GM21717 (cell line): ENCODE data around the gene RPL10A.

Experiments used
- ATAC-seq: cut with Tn5 transposase; IDR thresholded peaks from one replicate; pipeline ENCODE4 v1.9.1; 2021; ENCODE audit warnings: mild to moderate bottlenecking, moderate library complexity; ENCODE audit not compliant: unreplicated experiment

RPL10A gene

DNA sequence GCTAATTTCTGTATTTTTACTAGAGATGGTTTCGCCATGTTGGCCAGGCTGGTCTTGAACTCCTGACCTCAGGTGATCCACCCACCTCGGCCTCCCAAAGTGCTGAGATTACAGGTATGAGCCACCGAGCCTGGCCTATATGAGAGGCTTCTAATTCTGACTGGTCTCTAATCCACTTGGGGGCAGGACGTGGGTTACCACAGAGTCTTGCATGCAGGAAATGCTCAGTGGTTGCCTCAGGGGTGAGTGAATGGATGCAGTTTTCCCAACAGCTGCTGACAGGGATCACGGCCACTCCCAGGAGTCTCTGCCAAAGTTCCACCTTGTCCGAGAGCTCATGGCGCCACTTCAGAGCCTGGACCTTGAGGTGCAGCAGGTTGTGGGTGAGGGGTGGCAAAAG, 22.5 kb upstream of the RPL10A start:
- ATAC-seq, result no peak

DNA sequence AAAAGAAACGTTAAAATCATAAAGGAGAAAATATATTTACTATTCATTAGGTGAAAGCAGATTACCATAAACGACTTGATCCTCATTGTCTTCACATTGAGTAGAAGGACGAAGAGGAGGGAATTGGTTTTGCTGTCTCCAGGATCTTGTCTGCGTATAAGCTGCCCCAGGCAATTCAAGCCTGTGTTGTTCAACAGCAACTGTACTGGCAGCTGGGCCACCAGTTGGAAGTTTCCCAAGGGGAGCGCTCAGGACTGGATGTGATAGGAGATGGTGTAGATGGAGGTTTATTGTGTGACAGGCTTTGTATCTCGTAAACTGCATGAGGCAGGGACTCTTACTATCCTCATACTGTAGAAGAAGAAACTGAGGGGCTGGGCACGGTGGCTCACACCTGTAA, 20.0 kb upstream of the RPL10A start:
- no peak for ATAC-seq

DNA sequence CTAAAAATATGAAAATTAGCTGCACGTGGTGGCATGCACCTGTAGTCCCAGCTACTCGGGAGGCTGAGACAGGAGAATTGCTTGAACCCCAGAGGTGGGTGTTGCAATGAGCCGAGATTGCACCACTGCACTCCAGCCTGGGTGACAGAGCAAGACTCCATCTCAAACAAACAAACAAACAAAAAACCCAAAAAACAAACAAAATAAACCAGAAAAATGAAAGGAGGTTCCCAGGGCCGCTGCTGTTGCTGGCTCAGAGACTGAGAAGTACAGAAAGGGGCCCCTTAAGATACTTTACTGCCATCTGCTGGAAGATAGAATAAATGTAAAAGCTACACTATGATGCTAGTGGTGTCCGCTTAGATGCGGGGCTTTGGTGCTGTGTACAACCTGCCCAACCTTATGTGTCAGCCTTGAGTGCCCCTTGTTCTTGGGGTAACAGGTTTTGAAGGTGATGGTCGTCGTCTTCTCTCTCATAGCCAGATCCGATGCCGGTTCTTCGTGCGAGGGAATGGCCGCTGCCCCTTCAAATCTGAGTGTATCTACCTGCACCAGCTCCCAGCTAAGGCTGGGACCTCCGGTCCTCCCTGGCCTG, 18.8 kb upstream of the RPL10A start:
- ATAC-seq, result no peak

DNA sequence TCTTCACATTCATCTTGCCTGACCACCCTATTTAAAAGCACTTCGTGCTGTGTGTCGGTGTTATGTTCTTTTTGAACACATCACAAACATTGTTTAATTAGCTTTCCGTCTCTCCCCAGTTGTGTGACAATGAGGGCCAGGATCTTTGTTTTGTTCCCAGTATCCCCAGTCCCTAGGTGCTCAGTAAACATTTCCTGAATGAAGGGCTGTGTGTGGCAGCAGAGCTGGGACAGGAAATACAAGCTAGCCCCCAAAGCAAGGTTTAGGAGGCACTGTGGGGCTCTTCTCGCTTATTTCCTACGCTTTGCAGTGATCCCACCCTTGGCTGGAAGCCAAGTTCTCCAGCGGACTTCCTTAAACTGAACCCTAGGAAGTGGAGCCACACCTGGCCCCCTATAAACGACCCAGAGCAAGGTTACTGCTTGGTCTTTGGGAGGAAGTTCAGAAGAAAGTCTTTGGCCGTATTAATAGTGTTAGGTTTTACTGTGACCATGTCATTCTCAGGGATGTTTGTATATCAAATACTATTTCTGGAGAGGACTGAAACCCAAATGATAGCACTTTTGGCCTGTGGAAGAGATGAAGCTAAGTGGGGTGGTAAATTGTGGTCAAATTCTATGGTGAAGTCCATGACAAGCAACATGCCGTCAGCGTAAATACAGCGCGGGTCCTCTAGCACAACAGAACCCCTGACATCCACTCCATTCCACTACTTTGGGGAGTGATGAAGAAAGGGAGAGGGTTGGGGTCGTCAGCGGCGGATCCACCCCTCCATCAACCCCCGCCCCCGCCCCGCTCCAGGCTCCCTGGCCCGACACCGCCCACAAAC, 16.6 kb upstream of the RPL10A start:
- no peak for ATAC-seq

DNA sequence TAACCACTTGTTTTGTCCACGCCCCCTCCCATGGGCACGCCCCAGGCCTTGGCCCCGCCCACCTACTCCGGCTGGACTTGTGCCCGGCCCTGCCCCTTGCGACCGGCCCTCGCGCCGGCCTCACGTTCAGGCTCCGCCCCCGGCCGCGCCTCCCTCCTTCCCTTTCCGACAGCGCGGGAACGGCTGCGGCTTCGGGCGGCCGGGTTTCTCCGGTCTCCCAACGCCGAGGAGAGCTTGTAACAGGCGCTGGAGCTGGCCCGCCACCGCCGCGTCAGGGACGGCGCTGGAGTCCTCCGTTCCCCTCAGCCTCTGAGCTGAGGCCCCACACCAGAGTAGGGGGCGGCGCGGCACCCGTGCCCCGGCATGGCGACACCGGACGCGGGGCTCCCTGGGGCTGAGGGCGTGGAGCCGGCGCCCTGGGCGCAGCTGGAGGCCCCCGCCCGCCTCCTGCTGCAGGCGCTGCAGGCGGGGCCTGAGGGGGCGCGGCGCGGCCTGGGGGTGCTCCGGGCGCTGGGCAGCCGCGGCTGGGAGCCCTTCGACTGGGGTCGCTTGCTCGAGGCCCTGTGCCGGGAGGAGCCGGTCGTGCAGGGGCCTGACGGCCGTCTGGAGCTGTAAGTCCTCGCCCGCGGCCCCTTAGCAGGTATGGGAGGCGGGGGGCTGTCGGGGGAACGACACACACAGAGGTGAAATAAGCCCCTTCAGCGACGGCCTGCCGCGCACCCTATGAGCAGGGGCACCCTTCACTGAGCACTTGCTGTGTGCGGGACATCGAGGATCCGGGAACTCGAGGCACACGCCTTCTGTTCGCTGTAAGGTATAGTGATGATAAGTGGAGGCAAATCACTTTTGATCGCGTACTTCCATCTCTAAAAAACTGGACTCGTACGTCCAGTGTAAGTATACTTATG, 15.8 kb upstream of the RPL10A start, which contains the start of gene FANCE:
TSS of gene FANCE (plus strand) at position 156 of the 908 bp plus-strand sequence. CDS start at position 364, 208 bp downstream.
- peak; percentile 84 for ATAC-seq

DNA sequence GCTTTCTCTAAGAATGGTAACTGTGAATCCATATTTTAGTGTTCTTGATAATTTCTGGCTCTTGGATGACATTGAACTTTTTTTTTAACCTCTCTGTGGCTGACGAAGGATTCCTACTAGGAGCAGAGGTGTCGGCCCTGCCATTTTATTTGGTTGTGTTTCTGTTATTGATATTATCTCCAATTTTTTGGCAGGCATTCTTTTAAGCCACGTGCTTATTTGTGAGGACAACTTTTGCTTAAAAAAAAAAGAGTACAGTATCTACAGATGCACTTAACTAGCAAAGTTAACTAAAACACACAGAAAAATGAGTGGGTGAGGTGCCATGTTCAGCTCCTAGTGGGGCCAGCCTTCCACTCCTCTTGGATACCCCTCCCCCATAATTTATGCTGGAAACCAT, 15.0 kb upstream of the RPL10A start:
- ATAC-seq, result no peak

DNA sequence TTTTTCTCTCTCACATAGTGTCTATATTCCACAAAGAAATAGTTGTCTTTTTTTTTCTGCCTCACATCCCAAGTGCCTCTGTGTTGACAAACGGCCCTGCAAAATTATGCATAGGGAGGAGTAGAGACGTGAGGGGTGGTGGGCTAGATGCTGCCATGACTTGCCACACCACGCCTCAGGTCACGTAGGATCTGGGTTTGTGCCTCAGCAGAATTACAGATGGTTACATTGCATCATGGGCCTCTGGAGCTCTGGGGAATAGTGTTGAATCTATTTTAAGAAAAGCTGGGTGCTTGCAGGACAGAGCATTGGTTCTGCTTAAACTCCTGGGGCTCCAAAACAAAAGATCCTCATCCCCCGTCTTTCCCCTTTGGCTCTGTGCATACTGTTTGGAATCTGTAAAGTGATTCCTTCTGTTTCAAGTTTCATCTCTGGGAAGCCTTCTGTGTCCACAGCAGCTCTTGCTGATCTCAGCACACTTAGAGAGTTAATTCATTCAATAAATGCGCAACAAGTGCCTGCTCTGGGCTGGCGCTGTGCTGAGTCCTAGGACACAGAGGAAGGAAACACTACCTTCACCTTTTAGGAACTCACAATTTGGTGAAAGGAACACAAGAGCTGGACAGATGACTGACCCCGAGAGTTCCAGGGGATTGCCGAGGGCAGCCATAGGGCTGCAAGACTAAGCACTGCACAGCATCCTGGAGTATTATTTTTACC, 13.7 kb upstream of the RPL10A start:
- no peak for ATAC-seq

DNA sequence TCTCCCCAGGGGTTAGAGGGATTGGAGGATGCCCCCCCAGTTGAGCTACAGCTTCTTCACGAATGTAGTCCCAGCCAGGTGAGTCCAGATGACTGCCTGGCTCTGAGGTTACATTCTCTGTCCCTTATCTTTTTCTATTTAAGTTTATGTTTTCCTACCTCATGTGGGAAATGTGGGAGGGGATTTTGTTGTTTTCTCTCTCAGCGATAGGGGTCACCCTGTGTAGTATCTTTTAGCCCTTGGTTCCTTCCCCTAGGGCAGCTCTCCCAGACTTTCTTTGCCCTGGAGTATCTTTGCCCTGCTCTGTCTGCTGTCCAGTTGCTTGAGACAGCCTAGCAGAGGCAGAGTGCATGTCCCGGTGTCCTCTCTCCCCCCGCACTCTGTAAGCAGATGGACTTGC, 10.3 kb upstream of the RPL10A start:
- ATAC-seq, result no peak

DNA sequence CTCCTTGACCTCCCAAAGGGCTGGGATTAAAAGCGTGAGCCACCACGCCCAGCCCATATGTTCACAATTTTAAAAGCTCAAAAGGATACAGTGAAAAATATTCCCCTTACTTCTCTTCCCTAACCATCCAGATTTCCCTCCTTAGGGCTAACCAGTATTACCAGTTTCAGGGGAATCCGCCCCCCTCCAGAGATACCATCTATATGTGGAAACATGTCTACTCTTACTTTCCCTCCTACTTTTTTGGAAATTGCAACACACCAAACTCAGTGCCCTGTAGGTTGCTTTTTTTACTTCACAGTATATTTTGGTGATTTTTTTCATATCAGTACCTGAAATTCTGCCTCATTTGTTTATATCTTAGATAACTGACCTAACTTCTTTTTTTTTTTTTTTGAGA, 6.9 kb upstream of the RPL10A start:
- ATAC-seq, result no peak

DNA sequence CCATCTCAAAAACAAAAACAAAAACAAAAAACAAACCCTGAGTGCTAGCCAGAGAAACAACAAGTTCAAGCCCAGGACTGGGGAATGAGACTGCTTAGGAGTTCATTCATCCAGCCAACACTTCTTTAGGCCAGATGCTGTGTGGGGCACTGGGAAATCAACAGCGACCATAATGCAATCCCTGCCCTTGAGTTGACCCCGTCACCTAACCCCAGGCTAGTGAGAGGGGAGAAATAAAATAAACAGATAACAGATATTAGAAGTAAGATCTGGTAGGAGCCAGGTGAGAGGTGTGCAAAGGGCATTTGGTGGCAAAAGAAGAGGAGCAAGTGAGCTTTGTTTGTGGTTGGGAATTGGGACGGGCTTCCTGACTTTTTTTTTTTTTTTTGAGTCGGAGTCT, 4.9 kb upstream of the RPL10A start:
- no peak for ATAC-seq

DNA sequence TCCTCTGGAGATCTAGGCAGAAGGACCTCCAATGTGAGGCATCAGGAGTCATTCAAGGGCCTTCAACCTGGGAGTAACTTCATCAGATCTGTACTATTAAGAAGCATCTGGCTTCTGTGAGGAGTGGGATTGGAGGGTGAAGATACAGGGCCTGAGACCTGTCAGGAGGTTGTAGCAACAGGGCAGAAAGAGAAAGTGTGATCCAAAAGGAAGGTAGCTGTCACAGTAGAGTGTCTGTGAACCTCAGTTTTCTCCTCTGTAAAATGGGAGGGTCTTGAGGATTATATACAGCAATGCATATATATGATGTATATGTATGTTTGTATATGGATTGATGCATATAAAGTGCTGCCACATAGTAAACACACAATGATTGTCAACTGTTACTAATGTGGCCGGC, 2.6 kb upstream of the RPL10A start:
- no peak for ATAC-seq

DNA sequence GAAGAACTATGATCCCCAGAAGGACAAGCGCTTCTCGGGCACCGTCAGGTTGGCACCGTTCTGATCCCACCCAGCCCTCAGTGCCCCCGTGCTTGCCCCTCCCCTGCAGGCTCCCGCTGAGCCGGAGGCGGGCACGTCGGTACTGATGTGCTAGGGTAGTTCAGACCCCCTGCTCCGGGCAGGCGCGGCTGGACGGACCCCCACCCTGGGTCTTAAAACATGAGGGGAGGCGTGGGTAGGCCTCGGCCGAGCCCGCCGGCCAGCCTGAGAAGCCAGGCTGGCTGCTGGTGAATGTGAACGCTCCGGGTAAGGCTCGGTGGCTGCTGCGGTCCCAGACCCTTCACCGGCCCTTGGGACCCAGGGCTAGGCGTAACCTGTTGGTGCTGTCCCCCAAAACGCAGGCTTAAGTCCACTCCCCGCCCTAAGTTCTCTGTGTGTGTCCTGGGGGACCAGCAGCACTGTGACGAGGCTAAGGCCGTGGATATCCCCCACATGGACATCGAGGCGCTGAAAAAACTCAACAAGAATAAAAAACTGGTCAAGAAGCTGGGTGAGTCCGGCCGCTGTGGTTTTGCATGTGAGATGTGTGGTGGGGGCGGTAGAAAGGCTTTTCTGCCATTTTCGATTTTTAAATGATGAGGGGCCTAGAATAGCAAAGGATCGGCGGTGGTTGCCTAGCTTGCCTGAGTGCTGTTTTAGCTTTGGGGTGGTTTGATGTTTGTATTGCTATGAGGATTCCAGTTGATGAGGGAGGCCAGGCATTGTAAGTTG, 964 bp downstream of the RPL10A start:
- ATAC-seq, result no peak

DNA sequence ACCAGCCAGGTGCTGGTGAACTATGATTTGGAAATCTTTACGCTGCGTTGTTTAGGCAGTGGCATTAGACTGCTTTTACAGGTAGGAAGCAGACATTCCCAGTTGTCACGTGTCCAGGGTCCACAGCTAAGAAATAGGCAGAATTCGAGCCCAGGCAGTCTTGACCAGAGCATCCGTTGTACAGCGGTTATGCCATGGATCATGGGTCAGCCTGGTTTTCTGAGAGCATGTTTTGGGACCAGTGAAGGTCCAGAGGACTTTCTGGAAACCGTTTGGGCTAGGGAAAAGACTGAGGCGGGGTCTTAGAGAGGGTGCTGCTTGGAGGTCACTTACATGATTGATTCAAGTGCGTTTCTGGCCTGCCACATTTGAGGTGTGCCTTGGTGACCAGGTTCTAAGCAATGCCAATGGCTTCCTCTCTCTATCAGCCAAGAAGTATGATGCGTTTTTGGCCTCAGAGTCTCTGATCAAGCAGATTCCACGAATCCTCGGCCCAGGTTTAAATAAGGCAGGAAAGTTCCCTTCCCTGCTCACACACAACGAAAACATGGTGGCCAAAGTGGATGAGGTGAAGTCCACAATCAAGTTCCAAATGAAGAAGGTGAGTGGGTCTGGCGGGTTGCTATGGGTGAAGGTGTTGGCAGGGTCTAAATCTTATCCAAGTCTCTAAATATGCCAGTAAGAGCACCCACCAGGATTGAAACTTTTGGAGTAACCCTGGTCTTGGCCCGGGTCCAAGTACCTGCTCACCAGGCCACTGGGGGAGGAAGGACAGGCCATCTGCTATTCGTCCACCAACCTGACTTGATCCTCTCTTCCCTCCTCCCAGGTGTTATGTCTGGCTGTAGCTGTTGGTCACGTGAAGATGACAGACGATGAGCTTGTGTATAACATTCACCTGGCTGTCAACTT, 1.8 kb downstream of the RPL10A start:
- no peak for ATAC-seq

DNA sequence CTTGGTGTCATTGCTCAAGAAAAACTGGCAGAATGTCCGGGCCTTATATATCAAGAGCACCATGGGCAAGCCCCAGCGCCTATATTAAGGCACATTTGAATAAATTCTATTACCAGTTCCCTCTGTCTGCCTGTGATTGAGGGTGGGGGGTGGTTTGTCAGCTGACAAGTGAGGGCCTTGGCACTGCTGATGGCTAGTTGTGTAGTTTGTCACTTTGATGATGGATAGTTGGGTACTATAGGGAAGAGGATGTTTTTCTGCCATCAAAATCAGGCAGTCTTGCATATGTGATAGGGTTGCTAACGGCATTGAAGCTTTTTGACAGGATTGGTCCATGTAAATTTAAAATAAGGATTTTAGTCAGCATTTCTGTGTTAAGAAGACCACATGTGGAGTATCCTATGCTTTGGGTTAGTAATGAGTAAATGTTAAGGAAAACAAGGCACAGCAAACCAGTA, 2.5 kb downstream of the RPL10A start:
- no peak for ATAC-seq

DNA sequence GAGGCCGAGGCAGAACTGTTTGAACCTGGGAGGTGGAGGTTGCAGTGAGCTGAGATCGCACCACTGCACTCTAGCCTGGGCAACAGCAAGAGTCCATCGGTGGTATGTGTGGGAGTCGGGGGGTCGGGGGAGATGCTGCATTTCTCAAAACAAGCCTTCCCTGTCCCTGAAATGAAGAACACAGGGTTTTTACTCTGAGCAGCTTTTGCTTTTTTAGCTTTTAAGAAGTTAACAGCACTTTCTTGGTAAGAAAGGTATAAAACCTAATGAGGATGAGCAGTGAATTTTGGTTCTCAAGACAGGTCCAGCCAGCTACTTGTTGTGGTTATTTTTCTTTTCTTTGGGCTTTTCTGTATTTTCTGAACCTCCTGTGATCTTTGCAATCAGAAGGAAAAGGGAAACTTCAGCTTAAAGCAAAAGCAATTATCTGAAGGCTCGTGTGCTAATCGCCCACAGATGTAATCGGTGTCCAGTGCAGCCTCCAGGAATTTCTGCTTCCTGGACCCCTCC, 3.7 kb downstream of the RPL10A start:
- no peak for ATAC-seq

DNA sequence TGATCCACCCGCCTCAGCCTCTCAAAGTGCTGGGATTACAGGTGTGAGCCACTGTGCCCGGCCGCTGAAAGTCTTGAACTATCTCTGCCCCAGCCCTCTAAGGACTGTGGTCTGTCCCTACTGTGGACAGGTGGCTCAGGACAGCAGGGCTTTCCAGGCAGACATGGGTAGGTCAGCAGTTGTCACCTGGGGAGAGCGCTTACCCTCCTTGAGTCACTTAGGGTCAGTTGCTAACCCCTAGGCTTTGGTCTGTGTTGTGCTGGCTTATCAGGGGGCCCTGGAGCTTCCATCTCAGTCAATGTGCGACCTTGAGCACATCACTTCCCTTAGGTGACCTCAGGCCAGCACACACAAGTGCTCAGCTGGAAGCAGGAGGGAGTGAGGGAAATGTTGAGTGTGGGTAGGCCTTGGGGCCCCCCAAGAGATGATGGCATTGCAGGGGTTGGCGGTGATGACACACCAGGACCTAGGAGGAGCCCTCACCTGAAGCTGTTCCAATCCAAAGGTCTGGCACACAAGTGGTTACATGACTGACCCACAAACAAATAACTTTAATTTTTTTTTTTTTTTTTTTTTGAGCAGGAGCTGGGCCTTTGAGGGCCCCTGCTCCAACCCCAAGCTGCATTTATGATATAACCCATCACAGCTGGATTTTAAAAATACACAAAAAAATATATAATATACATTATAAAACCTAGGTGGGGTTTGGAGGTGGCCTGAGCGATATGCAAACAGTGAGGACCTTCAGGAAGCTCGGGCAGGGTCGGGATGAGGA, 5.1 kb downstream of the RPL10A start:
- no peak for ATAC-seq

DNA sequence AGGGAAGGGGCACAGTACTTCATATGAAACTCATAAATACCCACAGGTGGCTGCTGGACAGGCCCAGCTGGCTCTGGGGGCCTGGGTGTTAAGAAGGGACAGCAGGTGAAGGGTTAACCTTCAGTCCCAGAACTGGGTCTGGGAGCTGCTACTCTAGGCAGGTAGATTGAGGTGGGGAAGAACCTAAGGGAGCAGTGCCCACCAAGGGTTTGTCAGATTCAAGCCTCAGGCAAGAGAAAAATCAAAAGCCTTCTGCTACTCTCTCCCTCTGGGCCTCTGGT, 5.6 kb downstream of the RPL10A start:
- ATAC-seq, result no peak
